Posterior cingulate gyrus (tissue), 11 donors: ENCODE measurements around the gene SLC1A5.
A peak's percentile ranks its signal among the peaks of the same experiment; 100 is the strongest.
"Not testable (repeated sequence)": the region's sequence is repeated elsewhere in the genome, so short reads cannot be mapped to it uniquely, and the experiment has no call there.

Experiments
- DNase-seq, 10 donors: peaks; one replicate each; pipeline versions ENCODE4 v3.0.0 to v3.0.0-alpha.2; 2020 to 2021; ENCODE audit warnings: mixed read lengths in 3 of 10
- intact Hi-C: fragments of 100-400 bp; cut with DNase I; formaldehyde crosslinking; loops from one replicate; pipeline ENCODE4 v1.15.1; 2023

The SLC1A5 gene

DNA sequence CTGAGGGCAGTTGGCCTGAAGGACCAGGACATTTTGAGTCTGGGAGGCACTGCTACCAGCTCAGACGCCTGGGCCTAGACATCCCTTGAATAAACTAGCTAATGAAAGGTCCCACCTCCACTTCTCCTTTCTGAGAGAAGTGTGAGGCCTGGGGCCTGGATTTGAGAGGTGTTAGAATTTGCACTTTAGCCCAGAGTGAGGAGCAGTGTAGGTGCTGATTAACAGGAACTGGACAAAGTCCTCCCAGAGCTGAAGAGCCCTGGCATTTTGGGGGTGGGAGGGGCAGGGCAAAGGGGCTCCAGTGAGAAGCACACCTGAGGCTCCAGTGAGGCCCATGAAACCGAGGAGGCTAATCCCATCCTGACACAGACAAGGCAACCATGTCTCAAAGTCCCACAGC lies 15.2 kb upstream of the SLC1A5 start:
- DNase-seq: no peak
- intact Hi-C loops: no loop called here

DNA sequence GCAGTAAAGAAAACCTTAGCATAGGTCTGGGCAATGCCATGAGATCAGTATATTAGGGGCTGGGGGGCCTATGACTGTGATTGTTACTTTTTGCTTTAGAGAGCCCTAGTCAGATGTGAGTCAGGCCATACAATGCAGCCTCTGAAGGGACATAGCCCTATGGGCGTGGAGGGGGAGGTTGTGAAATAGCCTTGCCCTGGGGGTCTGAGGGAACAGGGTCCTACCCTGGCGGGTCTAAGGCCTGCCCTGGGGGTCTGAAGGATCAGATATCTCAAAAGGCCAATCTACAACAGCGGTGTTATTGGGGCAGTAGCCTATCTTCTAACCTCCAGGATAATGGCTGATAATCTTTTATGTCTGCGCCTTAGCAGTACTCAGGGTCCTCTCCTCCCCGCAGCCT lies 13.8 kb upstream of the SLC1A5 start:
- intact Hi-C loops: no loop called here
- DNase-seq: no peak

DNA sequence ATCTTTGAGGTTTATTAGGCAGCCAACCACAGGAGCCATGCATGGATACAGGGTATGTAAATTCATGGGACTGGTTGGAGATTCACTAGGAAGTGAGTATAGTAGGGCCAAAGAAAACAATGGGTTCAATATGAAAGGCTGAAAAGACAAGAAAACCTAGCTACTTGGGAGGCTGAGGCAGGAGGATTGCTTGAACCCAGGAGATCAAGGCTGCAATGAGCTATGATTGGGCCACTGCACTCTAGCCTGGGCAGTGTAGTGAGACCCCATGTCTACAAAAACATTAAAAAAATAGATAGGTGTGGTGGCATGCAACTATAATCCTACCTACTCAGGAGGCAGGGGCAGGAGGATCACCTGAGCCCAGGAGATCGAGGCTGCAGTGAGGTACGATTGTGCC lies 10.3 kb upstream of the SLC1A5 start:
- intact Hi-C loops: no loop called here
- no peak for DNase-seq

DNA sequence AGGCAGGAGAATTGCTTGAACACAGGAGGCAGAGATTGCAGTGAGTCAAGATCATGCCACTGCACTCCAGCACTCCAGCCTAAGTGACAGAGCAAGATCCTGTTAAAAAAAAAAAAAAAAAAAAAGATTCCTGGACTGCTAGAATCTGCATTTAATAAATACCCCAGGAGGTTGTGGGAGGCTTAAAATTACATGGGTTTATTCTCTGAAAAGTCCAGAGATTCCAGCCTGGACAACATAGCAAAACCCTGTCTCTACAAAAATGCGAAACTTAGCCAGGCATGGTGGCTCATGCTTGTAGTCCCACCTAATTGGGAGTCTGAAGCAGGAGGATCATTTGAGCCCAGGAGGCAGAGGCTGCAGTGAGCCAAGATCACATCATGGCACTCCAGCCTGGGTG lies 9.5 kb upstream of the SLC1A5 start:
- no peak for DNase-seq
- intact Hi-C loops: no loop called here

DNA sequence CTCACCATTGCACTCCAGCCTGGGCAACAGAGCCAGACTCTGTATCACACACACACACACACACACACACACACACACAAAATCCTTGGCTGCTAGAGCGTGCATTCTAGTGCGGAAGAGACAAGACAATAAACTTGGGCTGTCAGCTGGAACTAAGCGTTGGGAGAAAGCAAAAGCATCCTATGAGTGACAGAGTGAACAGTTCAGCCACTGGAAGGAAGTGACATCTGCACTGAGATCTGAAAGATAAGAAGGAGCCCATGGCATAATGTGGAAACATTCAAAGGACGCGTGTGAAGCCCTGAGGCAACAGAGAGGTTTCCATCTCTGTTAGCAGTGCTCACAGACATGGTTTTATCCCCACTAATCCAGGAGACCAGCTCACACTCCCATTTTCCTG lies 3.5 kb upstream of the SLC1A5 start:
- DNase-seq: no peak
- intact Hi-C loops: no loop called here

DNA sequence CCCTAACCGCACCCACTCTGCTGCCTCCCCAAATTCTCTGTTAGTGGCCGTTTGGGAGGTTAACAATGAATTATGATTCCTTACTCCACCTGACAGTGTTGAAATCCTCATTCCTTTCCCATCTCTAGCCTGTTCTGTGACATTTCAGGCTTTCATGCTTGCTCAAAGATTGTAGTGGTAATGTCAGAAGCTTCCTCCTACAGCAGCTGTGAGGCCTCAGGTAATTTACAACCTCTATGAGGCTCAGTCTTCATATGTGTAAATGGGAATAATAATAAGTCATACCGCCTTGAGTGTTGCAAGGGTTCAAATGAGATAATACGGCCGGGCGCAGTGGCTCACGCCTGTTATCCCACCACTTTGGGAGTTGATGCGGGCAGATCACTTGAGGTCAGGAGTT lies 977 bp upstream of the SLC1A5 start:
- DNase-seq: no peak
- intact Hi-C loops: no loop called here

DNA sequence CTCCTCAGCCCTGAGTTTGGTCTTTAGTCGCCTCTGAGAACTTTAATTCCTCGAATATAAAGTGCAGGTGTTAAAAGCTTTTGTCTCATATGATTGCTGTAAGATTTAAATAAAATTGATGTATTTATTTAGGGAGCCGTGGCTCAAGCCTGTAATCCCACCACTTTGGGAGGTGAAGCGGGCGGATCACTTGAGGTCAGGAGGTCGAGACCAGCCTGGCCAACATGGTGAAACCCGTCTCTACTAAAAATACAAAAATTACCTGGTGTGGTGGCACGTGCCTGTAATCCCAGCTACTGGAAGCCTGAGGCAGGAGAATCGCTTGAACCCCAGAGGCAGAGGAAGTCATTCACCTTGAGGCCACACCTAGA lies 559 bp upstream of the SLC1A5 start:
- DNase-seq: no peak
- intact Hi-C loops: no loop called here

DNA sequence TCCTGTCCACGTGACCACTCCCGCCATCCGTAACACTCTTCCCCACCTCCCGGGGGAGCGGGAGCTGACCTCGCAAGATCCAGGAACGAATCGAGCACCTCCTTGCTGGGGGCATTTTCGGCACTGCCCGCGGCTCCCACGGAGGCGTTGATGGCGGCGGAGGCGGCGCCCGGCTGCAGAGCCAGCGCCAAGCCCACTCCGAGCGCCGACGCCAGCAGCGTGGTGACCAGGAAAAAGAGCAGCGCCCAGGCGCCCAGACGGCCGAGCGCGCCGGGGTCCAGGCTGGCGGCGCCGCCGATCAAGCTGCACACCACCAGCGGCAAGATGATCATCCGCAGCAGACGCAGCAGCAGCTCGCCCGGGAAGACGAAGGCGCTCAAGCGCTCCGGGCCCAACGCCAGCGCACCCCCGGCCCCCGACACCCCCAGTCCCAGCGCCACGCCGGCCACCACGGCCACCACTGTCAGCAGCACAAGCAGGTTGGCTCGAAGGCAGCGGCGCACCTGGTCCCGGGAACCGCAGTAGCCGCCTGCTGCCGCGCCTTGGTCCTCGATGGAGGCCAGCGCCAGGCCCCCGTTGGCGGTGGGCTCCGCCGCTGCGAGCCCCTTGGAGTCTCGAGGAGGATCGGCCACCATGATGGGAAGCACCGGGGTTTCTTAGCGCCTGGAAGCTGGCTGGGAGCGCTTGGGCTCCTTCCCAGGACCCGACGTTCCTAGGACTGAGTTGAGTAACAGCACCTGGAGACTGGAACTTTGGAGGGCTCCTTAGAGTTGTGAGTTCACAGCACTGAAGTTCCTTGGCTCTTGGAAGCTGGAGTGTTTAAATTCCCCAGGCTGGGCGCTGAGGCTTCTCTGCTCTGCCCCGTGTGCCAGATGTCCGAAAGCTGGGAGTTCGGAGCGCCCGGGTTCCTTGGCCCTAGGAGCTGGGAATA lies 798 bp downstream of the SLC1A5 start:
- intact Hi-C loops: no loop called here
- DNase-seq: peak in 1 of 10 donors; percentile 81

DNA sequence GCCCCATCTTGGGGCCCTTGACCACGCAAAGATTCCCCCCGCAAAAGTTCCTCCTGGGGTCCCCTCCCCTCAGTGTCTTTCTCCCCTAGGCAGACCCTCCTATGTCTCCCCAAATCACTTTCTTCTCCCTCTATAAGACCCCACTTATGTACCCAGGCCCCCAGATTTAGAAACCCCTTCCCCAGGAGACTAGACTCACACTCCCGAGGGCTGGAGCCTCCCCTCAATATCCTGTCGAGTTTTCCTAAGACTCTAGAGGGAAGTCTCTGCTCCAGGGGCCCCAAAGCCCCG lies 1.4 kb downstream of the SLC1A5 start:
- no peak for DNase-seq
- intact Hi-C loops: no loop called here

DNA sequence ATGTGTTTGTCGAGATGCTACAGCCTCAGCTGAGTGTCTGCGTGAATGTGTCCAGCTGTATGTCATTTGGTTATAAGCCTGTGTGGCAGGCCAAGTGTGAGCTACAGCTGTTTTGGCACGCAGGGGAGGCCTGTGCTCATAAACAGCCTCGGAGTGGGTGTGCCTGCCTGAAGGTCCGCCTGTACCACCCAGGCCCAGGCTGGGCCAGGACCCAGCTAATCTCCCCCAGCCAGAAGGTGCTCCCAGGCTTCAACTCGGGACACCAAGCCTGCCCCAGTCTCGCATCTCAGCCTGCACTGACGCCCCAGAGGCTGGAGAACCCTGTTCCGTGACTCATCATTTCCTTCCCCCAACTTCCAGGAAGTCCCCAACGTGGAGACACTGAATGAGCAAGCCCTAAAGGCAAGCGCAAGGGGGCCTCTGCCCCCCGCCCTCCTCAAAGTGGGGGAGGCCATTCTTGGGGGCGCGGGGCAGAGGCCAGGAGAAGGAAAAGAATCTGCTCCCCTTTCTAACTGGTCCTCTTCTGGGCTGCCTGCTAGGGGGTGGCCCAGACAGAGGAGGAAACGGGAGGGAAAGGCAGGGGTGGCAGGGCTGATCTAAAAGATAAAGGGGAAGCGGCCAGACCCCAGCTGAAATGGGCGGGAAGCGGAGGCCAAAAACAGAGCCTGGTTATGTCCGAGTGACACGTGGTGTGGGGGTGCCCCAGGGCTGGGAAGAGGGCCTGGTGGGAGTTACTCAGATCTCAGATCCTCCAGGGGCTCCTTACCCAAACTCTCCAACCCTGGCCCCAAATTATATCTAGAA lies 2.0 kb downstream of the SLC1A5 start:
- peak in 4 of 10 donors; percentile 19 to 84 (median 28) for DNase-seq

DNA sequence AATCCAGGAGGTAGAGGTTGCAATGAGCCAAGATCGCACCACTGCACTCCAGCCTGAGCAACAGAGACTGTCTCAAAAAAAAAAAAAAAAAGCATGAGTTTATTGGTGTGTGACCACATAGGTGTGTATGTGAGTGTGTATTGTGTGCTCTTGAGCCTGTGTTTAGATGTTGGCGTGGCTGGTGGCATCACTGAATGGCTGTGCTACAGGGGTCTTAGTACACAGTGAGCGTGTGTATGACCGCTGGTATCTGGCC lies 2.5 kb downstream of the SLC1A5 start:
- DNase-seq: no peak
- intact Hi-C loops: no loop called here

More for the DNA sequence above, 2.0 kb downstream of the SLC1A5 start:
- intact Hi-C loops: no loop called here

DNA sequence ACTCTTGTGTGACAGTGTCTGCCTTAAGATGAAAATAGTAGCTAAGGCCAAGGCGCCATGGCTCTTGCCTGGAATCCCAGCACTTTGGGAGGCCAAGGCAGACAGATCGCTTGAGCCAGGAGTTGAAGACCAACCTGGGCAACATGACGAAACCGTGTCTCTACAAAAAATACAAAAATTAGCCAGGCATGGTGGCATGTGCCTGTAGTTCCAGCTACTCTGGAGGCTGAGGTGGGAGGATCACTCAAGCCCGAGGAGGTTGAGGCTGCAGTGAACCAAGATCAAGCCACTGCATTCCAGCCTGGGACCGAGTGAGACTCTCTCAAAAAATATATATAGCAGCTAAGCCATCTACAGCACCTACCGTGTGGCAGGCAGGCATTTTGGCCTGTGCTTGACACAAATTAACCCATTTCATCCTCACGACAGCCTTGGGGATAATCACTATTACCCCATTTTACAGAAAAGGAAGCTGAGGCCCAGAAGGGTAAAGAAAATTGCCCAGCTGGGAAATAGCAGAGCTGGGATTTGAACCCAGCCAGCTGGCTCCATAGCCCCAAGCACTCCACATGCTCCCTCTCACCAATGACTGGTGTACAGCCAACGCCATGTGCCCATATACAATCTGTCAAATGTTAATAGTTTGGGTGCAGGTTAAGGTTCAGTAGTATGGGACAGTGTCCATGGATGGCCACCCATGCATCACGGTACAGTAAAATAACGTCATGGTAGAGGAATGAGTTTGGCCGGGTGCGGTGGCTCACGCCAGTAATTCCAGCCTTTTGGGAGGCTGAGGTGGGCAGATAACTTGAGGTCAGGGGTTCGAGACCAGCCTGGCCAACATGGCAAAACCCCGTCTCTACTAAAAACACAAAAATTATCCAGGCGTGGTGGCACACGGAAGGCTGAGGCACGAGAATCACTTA lies 3.1 kb downstream of the SLC1A5 start:
- no peak for DNase-seq
- intact Hi-C loops: no loop called here

DNA sequence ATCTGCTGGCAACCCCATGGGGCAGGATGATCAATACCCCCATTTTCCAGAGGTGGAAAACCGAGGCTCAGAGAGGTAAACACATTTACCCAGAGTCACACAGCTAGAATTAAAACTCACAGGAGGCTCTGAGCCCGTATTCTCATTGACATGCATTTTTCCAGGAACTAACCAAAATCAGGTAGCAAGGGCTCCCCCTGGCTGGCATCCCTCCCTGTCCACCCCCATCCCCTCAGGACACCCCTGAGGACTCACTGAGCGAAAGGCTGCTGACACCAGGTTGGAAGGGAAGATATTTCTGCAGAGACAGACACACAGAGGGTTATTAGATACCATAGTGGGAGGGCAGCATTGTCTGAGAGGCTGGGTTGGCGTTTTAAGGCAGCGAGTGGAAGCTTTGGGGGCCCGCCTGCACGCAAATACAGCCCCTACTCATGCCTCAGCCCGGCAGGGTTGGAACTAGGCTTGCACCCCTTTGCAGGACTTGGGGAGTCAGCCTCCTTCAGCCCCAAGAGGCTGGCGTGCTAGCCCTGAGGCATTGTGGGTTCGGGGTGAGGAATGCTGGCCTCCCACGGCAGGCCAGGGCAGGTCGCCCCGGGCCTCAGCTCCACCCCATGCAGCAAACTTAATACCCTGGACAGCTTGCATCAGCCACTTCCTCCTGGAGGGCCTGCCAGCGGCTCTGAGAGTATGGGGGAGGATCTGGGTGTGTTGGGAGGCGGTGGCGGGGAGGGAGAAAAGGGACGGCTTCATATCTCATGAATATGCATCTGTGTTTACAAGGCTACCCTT lies 3.9 kb downstream of the SLC1A5 start:
- intact Hi-C loops: no loop called here
- no peak for DNase-seq

DNA sequence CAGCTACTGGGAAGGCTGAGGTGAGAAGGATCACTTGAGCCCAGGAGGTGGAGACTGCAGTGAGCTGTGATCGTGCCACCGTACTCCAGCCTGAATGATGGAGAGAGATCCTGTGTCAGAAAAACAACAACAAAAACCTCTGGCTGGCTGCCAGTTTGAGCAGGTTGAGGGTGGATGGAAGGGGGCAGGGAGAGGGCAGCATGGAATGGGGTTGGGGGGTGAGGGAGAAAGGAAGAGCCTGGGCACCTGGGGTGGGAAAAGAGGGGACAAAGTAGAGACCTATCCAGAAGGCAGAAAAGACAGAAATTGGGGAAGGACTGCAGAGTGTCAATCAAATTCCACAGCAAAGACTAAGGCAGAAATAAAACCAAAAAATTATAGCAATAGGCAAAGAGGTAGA lies 4.7 kb downstream of the SLC1A5 start:
- no peak for DNase-seq
- intact Hi-C loops: no loop called here

DNA sequence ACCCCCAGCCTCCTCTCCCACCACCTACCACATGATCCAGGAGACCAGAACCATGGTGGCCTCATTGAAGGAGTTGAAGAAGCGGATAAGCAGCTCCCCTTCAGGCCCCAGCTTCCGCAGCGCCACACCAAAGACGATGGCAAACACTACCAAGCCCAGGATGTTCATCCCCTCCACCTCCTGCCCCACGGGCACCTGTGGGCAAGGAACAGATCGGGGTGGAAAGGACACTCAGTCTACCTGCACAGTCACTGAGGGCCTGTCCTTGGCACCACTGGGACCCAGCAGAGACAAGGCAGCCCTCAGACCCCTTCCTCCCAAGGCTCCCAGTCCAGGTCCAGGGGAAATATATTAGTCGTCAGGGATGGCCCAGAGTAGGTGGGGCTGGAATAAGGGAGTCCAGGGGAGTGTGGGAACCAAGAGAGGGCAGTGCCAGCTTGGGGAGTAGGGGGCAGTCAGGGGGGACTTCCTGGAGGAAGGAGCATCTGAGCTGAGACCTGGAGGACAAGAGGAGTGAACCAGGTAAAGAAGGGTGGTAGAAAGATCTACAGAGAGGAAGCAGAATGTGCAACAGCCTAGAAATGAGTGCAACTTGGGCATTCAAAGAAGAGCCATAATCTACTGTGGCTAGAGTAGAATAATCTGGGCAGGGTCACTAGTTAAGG lies 5.9 kb downstream of the SLC1A5 start:
- intact Hi-C loops: no loop called here
- no peak for DNase-seq

DNA sequence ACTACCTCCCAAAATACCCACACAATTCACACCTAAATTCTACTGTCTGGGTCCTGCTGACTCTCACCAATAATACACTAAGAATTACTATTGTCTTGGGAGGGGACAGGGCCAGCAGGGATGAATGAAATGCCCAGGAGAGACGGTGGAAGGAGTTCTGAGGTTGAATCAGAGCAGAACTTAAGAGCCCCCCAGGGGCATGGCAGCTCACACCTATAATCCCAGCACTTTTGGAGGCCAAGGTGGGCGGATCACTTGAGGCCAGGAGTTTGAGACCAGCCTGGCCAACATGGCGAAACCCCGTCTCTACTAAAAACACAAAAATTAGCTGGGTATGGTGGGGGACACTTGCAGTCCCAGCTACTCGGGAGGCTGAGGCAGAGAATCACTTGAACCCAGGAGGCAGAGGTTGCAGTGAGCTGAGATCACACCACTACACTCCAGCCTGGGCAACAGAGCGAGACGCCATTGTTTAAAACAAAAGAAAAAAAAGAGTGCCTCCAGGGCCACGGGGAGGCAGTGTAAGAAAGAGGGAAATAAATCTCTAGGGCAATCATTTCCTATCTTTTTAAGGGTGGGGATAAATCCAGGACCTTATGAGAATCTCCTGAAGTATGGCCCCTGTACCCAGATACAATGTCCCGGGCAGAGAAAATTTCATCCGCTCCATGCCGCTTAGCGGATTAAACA lies 10.3 kb downstream of the SLC1A5 start:
- intact Hi-C loops, DNase-seq: not testable (repeated sequence)

DNA sequence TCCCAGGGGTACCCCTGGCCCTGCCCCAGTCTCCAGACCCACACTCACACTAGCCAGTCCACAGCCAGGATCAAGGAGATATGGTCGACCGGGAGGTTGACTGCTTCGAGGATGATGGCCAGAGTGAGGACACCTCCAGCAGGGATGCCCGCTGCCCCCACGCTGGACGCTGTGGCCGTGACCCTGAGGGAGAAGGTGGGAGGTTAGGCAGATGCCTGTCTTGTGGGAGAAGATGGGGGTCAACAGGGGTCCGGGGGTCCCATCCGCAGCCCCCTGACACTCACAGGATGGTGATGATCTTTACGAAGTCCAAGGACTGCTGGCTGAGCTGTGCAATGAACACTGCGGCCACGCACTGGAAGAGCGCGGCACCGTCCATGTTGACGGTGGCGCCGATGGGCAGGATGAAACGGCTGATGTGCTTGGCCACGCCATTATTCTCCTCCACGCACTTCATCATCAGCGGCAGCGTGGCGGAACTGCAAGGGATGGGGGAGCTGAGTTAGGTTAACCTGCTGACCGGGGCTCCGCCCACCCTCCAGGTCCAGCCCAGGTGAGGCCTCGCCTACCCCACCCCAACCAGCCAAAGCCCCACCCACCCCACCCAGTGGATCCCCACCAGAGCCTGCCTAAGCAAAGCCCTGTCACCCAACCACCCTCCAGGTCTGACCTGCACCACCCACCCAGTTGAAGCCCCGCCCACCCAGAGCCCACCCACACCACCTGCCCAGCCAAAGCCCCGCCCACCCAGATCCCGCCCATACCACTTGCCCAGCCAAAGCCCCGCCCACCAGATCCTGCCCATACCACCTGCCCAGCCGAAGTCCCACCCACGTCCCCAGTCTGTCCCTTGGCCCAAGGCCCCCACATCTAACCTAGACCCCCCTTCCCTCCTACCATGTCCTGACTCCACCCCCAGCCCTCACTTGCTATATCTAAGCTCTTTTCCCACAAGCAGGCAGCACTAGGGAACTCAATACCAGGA lies 11.2 kb downstream of the SLC1A5 start:
- no peak for DNase-seq
- intact Hi-C loops: no loop called here

DNA sequence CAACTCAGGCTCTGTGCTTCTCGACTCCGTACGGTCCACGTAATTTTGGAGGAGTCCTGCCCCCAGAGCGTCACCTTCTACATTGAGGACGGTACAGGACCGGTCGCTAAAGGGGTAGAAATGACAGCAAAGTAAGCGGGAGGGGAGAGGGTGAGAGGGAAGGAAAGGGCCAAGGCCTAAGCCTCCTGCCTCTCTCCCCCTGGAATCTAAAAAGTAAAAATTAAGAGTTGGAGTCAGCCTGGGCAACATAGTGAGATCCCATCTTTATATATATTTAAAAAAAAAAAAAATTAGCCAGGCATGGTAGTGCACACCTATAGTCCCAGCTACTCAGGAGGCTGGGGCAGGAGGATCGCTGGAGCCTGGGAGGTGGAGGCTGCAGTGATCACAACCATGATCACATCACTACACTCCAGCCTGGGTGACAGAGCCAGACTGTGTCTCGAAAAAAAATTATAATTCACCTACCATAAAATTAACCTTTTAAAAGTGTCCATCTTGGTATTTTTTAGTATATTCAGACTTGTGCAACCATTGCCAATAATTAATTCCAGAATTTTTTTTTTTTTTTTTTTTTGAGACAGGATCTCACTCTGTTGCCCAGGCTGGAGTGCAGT lies 12.6 kb downstream of the SLC1A5 start:
- DNase-seq: no peak
- intact Hi-C loops: no loop called here
